Ascending aorta (tissue), 2 donors: Measurements from ENCODE around the gene TXNRD1. TPM values are rescaled to one million over a fixed set of nuclear protein-coding genes. Genes with fewer than 3 reads are reported as not detected.

ENCODE experiments used
- DNase-seq, 2 donors: peaks; one replicate each; pipeline ENCODE4 v3.0.0-alpha.2; 2019; ENCODE audit warnings: low spot score in 2 of 2
- H3K27ac ChIP-seq, 2 donors: fragments of 200-600 bp; sonication (generic); one replicate each; pipeline ENCODE4 v1.5.1; 2016 to 2017; ENCODE audit warnings: mild to moderate bottlenecking in 1 of 2
- H3K27me3 ChIP-seq: fragments of 200-600 bp; sonication (generic); one replicate; pipeline ENCODE4 v1.5.1; 2017
- H3K36me3 ChIP-seq, 2 donors: fragments of 200-600 bp; sonication (generic); one replicate each; pipeline ENCODE4 v1.5.1; 2016
- H3K4me1 ChIP-seq, 2 donors: fragments of 200-600 bp; sonication (generic); one replicate each; pipeline ENCODE4 v1.5.1; 2016 to 2017; ENCODE audit warnings: mild to moderate bottlenecking in 1 of 2
- H3K4me3 ChIP-seq, 2 donors: fragments of 200-600 bp; sonication (generic); one replicate each; pipeline ENCODE4 v1.5.1; 2016 to 2017; ENCODE audit warnings: mild to moderate bottlenecking in 1 of 2
- H3K9me3 ChIP-seq, 2 donors: fragments of 200-600 bp; sonication (generic); one replicate each; pipeline ENCODE4 v1.5.1; 2016
- CTCF ChIP-seq, 3 experiments: fragments of 200-600 bp in 2 of 3; fragments of 450-650 bp in 1 of 3; sonication (generic) in 2 of 3; IDR thresholded peaks; one replicate each; pipeline ENCODE4 v1.5.1; 2016 to 2019; ENCODE audit warnings: antibody characterized with exemption in 3 of 3, mild to moderate bottlenecking in 1 of 3, moderate library complexity in 1 of 3
- intact Hi-C: fragments of 100-400 bp; cut with DNase I; formaldehyde crosslinking; loops from one replicate; pipeline ENCODE4 v1.15.1; 2023
- total RNA-seq: library from RNA; depleted of rRNA; stranded (reverse); fragments of >200 nt; gene quantifications from one replicate; pipeline ENCODE4 v1.1.0, GENCODE V29; 2016

TXNRD1 gene
- total RNA-seq, 1 donor from 2014 or later: 67.4 TPM

GRCh38 chr12:104243551-104243950, 28.0 kb downstream of the TXNRD1 start:
- no peak for TF ChIP-seq CTCF (IDR thresholded peaks at IDR 0.05)
- H3K27ac ChIP-seq: no peak overlapping the region
- H3K9me3 ChIP-seq: no peaks in the 10 kb centered on the region
- no peak for DNase-seq
- H3K4me3 ChIP-seq: no peak overlapping the region
- no peaks in the 10 kb centered on the region for H3K36me3 ChIP-seq
- no peaks in the 10 kb centered on the region for H3K27me3 ChIP-seq
- no peaks in the 10 kb centered on the region for H3K4me1 ChIP-seq
- intact Hi-C loops: no loop called here

- no peak for DNase-seq
- intact Hi-C loops: no loop called here
- Histone ChIP-seq H3K36me3 (no peaks in the 10 kb centered on the region), H3K27ac (no peak overlapping the region), H3K4me3 (no peak overlapping the region), H3K27me3 (no peaks in the 10 kb centered on the region), H3K9me3 (no peaks in the 10 kb centered on the region), H3K4me1 (no peaks in the 10 kb centered on the region)
- no peak for TF ChIP-seq CTCF (IDR thresholded peaks at IDR 0.05)
Observed at GRCh38 chr12:104243971-104244370, 28.4 kb downstream of the TXNRD1 start.

- DNase-seq: no peak
- Histone ChIP-seq H3K4me3 (no peak overlapping the region), H3K4me1 (no peaks in the 10 kb centered on the region), H3K36me3 (no peaks in the 10 kb centered on the region), H3K27ac (no peak overlapping the region), H3K9me3 (no peaks in the 10 kb centered on the region), H3K27me3 (no peaks in the 10 kb centered on the region)
- intact Hi-C loops: no loop called here
- TF ChIP-seq CTCF (IDR thresholded peaks at IDR 0.05): no peak
Observed at GRCh38 chr12:104247698-104248097, 32.1 kb downstream of the TXNRD1 start.

- no peaks in the 10 kb centered on the region for H3K36me3 ChIP-seq
- no peak for TF ChIP-seq CTCF (IDR thresholded peaks at IDR 0.05)
- H3K27me3 ChIP-seq: no peaks in the 10 kb centered on the region
- DNase-seq: no peak
- intact Hi-C loops: no loop called here
- H3K4me3 ChIP-seq: no peak overlapping the region
- H3K4me1 ChIP-seq: no peaks in the 10 kb centered on the region
- H3K27ac ChIP-seq: no peak overlapping the region
- H3K9me3 ChIP-seq: no peaks in the 10 kb centered on the region
Observed at GRCh38 chr12:104248444-104248843, 32.9 kb downstream of the TXNRD1 start.

GRCh38 chr12:104249017-104249416, 33.4 kb downstream of the TXNRD1 start:
- H3K9me3 ChIP-seq: no peaks in the 10 kb centered on the region
- H3K4me3 ChIP-seq: no peak overlapping the region
- intact Hi-C loops: no loop called here

More at GRCh38 chr12:104249017-104249416, 33.4 kb downstream of the TXNRD1 start:
- Histone ChIP-seq H3K4me1 (no peaks in the 10 kb centered on the region), H3K27me3 (no peaks in the 10 kb centered on the region), H3K36me3 (no peaks in the 10 kb centered on the region), H3K27ac (no peak overlapping the region)
- no peak for TF ChIP-seq CTCF (IDR thresholded peaks at IDR 0.05)
- no peak for DNase-seq
